Measurements from ENCODE around the gene KLHL10.

Gene KLHL10

GRCh38 chr17:41837761-41838538, at the start of gene KLHL10:
Gene KLHL10, plus strand, starts transcription at chr17:41837825. Its CDS starts 108 bp downstream, at chr17:41837933.
- Mint-ChIP-seq H3K4me1 (peaks cover 6 to 17% of the 10 kb centered on the region in 2 donors), H3K36me3 (peaks cover 0 to 1% of the 10 kb centered on the region in 2 donors), H3K27me3 (peaks cover 5 to 6% of the 10 kb centered on the region in 2 donors), H3K27ac (peak within 1 kb of the TSS; percentile 31), H3K4me3 (peak within 1 kb of the TSS; percentile 85 to 88), H3K9me3 (no peaks in the 10 kb centered on the region)
- no peak for ATAC-seq (replicated peaks)
- no peak for DNase-seq

- Mint-ChIP-seq H3K27me3 (no peaks in the 10 kb centered on the region), H3K27ac (no peak overlapping the region), H3K9me3 (no peaks in the 10 kb centered on the region), H3K36me3 (no peaks in the 10 kb centered on the region), H3K4me3 (no peak overlapping the region), H3K4me1 (peaks cover 0 to 8% of the 10 kb centered on the region in 2 donors)
- DNase-seq (no peak), ATAC-seq (replicated peaks) (no peak)
Measured at GRCh38 chr17:41792845-41793783, 44.5 kb upstream of the KLHL10 start.

GRCh38 chr17:41793784-41794539, 43.7 kb upstream of the KLHL10 start:
- H3K36me3 Mint-ChIP-seq = no peaks in the 10 kb centered on the region

GRCh38 chr17:41794540-41794975, 43.1 kb upstream of the KLHL10 start:
- peaks cover 0 to 3% of the 10 kb centered on the region in 2 donors for H3K4me1 Mint-ChIP-seq

More at GRCh38 chr17:41793784-41794539, 43.7 kb upstream of the KLHL10 start:
- H3K4me3 Mint-ChIP-seq = no peak overlapping the region
- H3K27ac Mint-ChIP-seq = no peak overlapping the region
- H3K4me1 Mint-ChIP-seq = peaks cover 0 to 4% of the 10 kb centered on the region in 2 donors
- no peaks in the 10 kb centered on the region for H3K9me3 Mint-ChIP-seq
- DNase-seq (no peak), ATAC-seq (replicated peaks) (no peak)
- H3K27me3 Mint-ChIP-seq = no peaks in the 10 kb centered on the region

GRCh38 chr17:41796121-41796895, 41.3 kb upstream of the KLHL10 start:
- no peak for DNase-seq
- Mint-ChIP-seq H3K9me3 (no peaks in the 10 kb centered on the region), H3K36me3 (no peaks in the 10 kb centered on the region), H3K27ac (no peak overlapping the region), H3K4me1 (peaks cover 1 to 3% of the 10 kb centered on the region in 2 donors), H3K4me3 (no peak overlapping the region), H3K27me3 (no peaks in the 10 kb centered on the region)
- ATAC-seq (replicated peaks) = no peak

More at GRCh38 chr17:41794540-41794975, 43.1 kb upstream of the KLHL10 start:
- H3K36me3 Mint-ChIP-seq = no peaks in the 10 kb centered on the region
- DNase-seq (no peak), ATAC-seq (replicated peaks) (no peak)
- no peaks in the 10 kb centered on the region for H3K9me3 Mint-ChIP-seq
- H3K27me3 Mint-ChIP-seq = no peaks in the 10 kb centered on the region
- H3K4me3 Mint-ChIP-seq = no peak overlapping the region
- no peak overlapping the region for H3K27ac Mint-ChIP-seq

- H3K27me3 Mint-ChIP-seq = no peaks in the 10 kb centered on the region
- H3K36me3 Mint-ChIP-seq = no peaks in the 10 kb centered on the region
- H3K4me3 Mint-ChIP-seq = no peak overlapping the region
- ATAC-seq (replicated peaks) = no peak
- no peak overlapping the region for H3K27ac Mint-ChIP-seq
- no peak for DNase-seq
- H3K4me1 Mint-ChIP-seq = peaks cover 8 to 9% of the 10 kb centered on the region in 2 donors
- no peaks in the 10 kb centered on the region for H3K9me3 Mint-ChIP-seq
Measured at GRCh38 chr17:41797377-41797776, 40.2 kb upstream of the KLHL10 start.

GRCh38 chr17:41799366-41799765, 38.3 kb upstream of the KLHL10 start:
- Mint-ChIP-seq H3K27me3 (no peaks in the 10 kb centered on the region), H3K4me1 (peaks cover 14 to 17% of the 10 kb centered on the region in 2 donors), H3K9me3 (no peaks in the 10 kb centered on the region), H3K36me3 (no peaks in the 10 kb centered on the region), H3K27ac (no peak overlapping the region), H3K4me3 (no peak overlapping the region)
- no peak for ATAC-seq (replicated peaks)
- no peak for DNase-seq

GRCh38 chr17:41800601-41801373, 36.8 kb upstream of the KLHL10 start:
- DNase-seq (no peak), ATAC-seq (replicated peaks) (peak; percentile 17 to 29)
- Mint-ChIP-seq H3K4me3 (no peak overlapping the region), H3K36me3 (no peaks in the 10 kb centered on the region), H3K27ac (no peak overlapping the region), H3K9me3 (no peaks in the 10 kb centered on the region), H3K4me1 (peaks cover 14 to 17% of the 10 kb centered on the region in 2 donors), H3K27me3 (no peaks in the 10 kb centered on the region)

GRCh38 chr17:41801374-41802271, 36.0 kb upstream of the KLHL10 start:
- DNase-seq (peak; percentile 45), ATAC-seq (replicated peaks) (peak; percentile 88)
- peaks cover 14 to 17% of the 10 kb centered on the region in 2 donors for H3K4me1 Mint-ChIP-seq
- peaks cover 0 to 5% of the 10 kb centered on the region in 2 donors for H3K27me3 Mint-ChIP-seq
- H3K36me3 Mint-ChIP-seq = no peaks in the 10 kb centered on the region
- H3K9me3 Mint-ChIP-seq = no peaks in the 10 kb centered on the region
- H3K4me3 Mint-ChIP-seq = no peak overlapping the region
- no peak overlapping the region for H3K27ac Mint-ChIP-seq

- Mint-ChIP-seq H3K36me3 (no peaks in the 10 kb centered on the region), H3K4me3 (peak overlapping the region in 1 of 2 donors; percentile 20), H3K27me3 (peaks cover 0 to 10% of the 10 kb centered on the region in 2 donors), H3K9me3 (no peaks in the 10 kb centered on the region), H3K27ac (no peak overlapping the region), H3K4me1 (peaks cover 14 to 17% of the 10 kb centered on the region in 2 donors)
- ATAC-seq (replicated peaks) (peak; percentile 67 to 70), DNase-seq (no peak)
Measured at GRCh38 chr17:41803049-41804020, 34.3 kb upstream of the KLHL10 start.

All from stimulated activated naive B cell treated with anti-CD40 and anti-IgM and Interleukin-4, amounts not matched to agents 10 μg/mL and 1 μg/mL and 100 μg/mL, for 72 hours (primary cell).